Fibroblast of mammary gland (primary cell): ENCODE results near the gene EXD1.

ENCODE experiments used
- DNase-seq: peaks from one replicate; pipeline ENCODE4 v3.0.0-alpha.2; 2010; ENCODE audit warnings: low read depth
- H3K4me3 ChIP-seq: 2 replicates; pipeline ENCODE4 v1.5.1; 2011; ENCODE audit warnings: low read depth, mild to moderate bottlenecking, low read length, moderate library complexity; ENCODE audit not compliant: control insufficient read depth
- TF ChIP-seq, protein P1 (sequence below): conservative IDR thresholded peaks from 2 replicates; pipeline ENCODE4 v1.5.1; 2011; ENCODE audit warnings: low read depth, low read length, inconsistent platforms; ENCODE audit not compliant: control insufficient read depth, insufficient read depth

Gene EXD1

DNA sequence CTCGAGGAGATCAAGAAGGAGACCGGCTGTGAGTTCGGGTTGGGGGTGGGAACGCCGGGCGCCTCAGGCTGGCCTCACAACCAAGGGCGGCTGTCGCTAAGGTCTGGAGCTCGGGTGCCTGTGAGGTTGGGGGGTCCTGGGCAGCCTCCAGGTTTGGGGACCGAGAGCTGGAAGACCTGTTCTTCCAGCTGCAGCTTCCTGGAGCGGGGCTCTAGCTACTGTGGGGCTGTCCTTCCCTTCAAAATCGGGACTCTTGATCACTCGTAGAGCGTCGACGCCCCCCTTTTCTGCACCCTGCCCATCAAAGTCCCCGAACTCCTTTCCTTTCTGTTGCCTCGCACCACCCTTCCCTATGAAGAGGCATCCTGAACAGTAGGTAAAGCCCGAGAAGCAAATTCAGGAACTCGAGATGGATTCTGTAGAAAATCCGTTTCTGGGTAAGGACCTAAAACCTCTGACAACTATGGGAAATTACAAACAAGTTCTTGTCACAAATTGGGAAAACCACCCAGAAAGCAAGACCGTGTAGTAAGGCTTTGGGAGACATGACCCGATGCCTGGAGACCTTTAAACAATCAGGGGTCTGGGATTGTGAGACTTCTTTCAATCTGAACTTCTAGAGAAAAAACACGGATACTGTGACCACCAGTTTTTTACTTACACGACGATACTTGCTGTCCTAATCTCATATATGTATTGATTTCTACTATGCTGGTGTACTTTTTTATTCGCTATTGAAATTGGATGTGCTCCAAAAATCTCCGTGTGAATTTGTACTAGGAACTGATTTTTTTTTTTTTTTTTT lies 1.1 kb upstream of the EXD1 start:
- TF ChIP-seq, protein P1, sequence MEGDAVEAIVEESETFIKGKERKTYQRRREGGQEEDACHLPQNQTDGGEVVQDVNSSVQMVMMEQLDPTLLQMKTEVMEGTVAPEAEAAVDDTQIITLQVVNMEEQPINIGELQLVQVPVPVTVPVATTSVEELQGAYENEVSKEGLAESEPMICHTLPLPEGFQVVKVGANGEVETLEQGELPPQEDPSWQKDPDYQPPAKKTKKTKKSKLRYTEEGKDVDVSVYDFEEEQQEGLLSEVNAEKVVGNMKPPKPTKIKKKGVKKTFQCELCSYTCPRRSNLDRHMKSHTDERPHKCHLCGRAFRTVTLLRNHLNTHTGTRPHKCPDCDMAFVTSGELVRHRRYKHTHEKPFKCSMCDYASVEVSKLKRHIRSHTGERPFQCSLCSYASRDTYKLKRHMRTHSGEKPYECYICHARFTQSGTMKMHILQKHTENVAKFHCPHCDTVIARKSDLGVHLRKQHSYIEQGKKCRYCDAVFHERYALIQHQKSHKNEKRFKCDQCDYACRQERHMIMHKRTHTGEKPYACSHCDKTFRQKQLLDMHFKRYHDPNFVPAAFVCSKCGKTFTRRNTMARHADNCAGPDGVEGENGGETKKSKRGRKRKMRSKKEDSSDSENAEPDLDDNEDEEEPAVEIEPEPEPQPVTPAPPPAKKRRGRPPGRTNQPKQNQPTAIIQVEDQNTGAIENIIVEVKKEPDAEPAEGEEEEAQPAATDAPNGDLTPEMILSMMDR, result no peak
- peak overlapping the region; percentile 93 for H3K4me3 ChIP-seq
- peak; percentile 12 for DNase-seq

DNA sequence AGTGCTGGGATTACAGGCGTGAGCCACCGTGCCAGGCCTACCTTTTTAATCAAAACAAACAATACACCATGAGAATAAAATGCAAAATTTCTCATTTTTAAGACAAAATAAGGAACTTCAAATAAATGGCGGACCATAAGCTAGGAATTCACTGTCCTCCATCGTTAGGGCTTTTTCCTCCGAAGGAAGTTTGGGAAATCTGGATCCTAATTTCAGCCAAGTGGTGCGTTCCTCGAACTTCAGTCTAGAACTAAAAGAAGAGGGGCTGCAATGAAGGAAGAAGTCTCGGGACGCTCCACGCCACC lies 260 bp downstream of the EXD1 start:
- no peak for DNase-seq
- H3K4me3 ChIP-seq, result peak overlapping the region; percentile 38
- TF ChIP-seq, protein P1, result no peak

- TF ChIP-seq, protein P1, result no peak
- no peak for DNase-seq
- no peak overlapping the region for H3K4me3 ChIP-seq
Observed at GRCh38 chr15:41219381-41219780, 11.2 kb downstream of the EXD1 start.

DNA sequence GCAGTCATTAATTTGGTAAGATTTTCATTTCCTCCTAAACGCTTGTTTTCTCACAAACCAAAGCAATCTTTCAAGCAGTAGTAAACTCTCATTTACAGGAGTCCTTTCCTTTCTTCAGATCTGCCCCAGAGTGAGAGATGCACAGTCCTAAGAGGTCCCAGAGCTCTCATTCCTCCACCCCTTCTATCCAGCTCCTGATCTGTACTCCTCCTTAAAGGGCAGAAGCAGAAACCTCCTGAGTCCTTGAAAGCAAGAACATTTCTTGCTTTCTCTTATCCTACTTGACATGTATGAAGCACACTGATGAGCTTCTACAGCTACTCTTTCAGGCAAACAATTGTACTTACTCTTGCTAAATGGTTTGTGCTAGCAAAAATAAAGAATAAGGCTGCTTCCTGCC lies 11.7 kb downstream of the EXD1 start:
- H3K4me3 ChIP-seq, result no peak overlapping the region
- TF ChIP-seq, protein P1, result no peak
- DNase-seq, result no peak

GRCh38 chr15:41215708-41216107 lies 14.8 kb downstream of the EXD1 start:
- TF ChIP-seq, protein P1, result no peak
- DNase-seq, result no peak

DNA sequence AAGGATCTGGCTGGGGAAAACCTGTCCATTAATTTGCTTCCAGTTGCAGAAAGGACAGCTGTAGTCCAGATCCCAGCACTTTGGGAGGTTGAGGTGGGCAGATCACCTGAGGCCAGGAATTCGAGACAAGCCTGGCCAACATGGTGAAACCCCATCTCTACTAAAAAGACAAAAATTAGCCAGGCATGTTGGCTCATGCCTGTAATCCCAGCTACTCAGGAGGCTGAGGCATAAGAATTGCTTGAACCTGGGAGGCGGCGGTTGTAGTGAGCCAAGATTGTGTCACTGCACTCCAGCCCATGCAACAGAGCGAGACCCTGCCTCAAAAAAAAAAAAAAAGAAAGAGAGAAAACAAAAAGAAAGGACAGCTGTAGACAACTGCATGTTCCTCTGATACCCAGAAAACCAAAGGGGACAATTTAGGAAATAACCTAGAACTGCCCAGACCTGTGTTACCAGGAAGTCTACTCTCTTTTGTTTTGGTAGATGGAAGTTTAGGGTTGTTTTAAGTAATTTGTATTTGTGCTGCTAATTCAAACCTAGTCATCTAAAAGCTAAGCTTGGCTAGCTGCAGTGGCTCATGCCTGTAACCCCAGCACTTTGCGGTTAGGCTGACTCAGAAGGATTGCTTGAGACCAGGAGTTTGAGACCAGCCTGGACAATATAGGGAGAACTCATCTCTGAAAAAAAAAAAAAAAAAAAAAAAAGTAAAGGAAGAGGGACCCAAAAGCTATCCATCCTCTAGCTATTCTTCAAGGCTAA lies 22.7 kb downstream of the EXD1 start:
- DNase-seq, result peak; percentile 70
- no peak overlapping the region for H3K4me3 ChIP-seq
- TF ChIP-seq, protein P1, result no peak

More at GRCh38 chr15:41215708-41216107, 14.8 kb downstream of the EXD1 start:
- H3K4me3 ChIP-seq, result no peak overlapping the region
